Activated T-cell treated with anti-CD3 and anti-CD28 coated beads, Interleukin-2, amount 50 U/mL, for 48 hours (primary cell): Measurements from ENCODE around the gene EHMT1.

Experiments
- DNase-seq, 2 experiments: peaks; one replicate each; pipeline ENCODE4 v3.0.0-alpha.2; 2020

The EHMT1 gene

GRCh38 chr9:137812356-137813023 is 193.7 kb downstream of the EHMT1 start:
- DNase-seq = no peak

DNA sequence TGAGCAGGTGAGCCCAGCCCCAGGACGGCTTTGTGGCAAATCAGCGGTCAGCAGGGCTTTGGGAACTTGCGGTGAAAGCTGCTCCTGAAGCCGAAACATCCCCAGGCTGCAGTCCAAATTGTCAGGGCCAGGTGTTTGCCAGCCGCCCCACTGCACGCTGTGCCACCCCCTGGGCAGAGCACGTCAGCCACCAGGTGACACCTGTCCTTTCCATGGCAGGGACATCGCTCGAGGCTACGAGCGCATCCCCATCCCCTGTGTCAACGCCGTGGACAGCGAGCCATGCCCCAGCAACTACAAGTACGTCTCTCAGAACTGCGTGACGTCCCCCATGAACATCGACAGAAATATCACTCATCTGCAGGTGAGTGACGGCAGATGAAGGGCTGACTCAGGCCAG is 194.4 kb downstream of the EHMT1 start:
- no peak for DNase-seq

DNA sequence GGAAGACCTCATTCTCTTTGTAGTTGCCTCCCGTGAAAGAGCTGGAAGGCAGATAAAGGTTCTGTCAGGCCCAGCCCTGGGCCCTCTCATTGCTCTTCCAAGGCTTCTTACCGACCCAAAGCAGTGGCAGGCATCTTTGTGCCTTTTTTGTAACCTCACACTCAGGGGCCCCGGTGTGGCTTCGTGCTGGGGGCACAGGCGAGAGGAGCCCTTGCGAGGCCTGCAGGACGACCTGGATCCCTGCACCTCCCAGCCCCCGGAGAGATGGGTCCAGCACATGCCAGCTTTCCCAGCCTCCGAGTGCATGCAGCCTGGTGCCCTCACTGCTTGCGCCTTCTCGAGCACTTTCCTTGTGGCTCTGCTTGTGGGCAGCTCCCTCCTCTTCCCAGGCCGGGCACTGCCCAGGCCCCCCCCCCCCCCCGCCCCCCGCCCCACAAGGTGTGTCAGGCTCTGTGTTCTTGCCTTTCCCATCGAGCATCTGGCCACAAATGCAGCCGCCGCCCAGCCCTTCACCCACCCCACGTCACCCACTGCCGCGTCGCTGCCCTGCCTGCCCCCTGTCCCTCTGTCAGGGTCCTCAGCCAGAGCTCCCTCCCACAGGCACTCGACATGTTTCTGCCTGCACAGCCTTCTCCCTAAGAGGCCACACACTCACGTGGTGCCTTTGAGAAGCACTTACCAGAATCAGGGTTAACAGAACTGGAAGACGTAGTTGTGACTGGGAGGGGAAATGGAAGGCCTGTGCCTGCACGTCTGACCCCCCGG is 195.0 kb downstream of the EHMT1 start:
- no peak for DNase-seq

DNA sequence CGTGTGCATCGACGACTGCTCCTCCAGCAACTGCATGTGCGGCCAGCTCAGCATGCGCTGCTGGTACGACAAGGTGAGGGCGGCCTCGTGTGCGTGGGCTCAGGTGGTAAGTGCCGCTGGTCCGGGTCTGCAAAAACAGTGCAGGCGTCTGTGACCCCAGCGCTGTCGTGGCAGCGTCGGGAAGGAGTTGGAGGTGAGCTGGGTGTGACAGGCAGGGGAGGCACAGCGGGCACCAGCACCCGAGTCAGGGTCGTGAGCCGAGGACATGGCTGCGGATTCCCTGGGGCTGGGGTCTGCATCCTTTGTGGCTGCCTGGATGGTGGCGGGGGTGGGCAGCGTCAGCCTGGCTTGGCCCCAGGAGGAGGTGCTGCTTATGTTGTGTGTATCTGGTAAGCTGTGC is 195.6 kb downstream of the EHMT1 start:
- no peak for DNase-seq

DNA sequence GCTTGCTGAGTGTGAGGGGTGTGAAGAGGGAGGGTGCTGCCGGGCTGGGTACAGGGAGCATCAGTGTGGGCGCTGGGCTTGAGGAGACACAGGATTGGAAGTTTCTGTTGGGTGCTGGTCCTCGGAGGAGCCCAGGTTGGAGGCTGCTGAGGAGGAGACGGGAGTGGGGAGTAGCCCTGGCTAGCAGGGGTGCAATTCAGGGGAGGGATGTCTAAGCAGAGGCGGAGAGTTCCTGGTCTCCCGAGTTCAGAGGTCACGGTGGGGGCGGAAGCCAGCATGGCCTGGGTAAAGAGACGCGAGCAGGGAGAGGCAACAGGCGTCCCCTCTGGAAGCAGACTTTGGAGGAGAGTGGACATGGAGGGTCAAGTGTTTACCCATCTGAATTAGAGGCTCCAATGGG is 196.0 kb downstream of the EHMT1 start:
- DNase-seq = no peak

DNA sequence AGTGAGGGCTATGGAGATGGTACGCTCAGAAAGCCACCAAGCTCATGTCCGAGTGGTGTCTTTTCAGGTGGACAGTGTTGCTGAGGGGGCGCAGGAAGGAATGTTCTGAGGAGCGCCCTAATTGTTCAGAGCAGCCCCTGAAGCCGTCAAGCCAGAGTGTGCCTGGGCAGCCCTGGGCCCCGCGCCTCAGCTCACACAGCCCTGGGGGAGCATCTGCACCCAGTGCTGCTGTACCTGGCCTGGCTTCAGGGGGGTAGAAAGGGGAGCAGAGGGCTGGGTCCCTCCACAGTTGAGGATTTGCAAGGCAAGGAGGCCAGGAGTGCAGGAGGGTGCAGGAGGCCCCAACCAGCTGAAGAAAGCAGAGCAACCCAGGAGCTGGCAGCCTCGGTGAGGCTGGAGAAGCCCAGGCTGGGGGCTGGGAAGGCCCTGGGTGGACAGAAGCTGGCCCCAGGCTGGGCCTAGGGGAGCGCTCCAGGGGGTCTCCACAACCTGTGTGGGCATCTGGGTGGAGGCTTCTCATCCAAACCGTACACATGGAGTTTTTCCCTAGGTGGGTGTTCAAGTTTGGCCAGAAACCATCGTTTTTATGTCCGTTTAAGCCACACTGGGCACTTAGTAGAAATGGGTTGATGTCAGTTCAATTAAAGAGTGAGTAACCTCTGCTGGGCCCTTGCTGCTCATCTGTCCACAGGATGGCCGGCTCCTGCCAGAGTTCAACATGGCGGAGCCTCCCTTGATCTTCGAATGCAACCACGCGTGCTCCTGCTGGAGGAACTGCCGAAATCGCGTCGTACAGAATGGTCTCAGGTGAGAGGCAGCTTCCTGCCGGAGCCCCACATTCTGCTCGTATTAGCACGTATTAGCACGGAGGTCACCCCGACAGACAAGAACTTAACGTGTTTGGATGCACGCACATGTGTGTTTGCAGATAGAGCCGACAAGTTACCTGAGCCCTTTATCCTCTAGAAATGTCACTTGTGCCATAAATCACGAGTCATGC is 196.8 kb downstream of the EHMT1 start:
- DNase-seq = no peak

GRCh38 chr9:137816531-137817235 is 197.9 kb downstream of the EHMT1 start:
- DNase-seq = no peak

DNA sequence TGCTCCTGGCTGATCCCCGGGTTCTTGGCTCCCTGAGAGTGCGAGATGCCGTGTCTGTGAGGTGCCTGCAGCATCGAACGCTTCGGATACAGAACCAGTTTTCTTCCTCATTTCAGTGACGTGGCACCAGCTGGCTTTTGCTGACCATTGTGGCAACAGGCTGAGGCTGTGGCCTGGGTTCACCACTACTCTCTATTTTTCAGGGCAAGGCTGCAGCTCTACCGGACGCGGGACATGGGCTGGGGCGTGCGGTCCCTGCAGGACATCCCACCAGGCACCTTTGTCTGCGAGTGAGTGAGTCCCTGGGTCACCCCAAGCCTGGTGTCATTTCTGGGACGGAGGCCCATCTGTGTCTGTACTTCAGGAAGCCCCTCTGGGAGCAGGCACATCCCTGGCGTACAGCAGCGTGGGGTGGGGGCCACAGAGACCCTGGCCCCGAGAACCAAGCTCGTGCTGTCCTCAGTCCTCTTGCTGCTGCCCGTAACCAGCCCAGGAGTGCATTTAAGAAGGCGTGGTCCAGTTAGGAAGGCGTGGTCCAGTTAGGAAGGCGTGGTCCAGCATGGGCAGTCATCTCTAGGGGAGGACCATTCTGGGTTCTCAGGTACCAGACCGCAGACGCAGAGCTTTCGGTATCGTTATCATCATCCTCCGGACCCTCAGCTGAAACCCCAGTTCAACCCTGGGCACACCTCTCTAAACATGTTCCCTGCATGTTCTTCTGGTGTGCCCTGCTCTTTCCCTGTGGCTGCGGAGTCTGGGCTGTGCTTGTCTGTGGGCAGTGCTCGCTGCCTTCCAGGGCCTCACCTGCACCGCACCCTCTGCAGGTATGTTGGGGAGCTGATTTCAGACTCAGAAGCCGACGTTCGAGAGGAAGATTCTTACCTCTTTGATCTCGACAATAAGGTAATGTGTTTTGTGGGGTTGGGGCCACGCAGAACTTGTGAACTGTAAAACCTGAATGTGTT is 198.7 kb downstream of the EHMT1 start:
- DNase-seq = no peak

DNA sequence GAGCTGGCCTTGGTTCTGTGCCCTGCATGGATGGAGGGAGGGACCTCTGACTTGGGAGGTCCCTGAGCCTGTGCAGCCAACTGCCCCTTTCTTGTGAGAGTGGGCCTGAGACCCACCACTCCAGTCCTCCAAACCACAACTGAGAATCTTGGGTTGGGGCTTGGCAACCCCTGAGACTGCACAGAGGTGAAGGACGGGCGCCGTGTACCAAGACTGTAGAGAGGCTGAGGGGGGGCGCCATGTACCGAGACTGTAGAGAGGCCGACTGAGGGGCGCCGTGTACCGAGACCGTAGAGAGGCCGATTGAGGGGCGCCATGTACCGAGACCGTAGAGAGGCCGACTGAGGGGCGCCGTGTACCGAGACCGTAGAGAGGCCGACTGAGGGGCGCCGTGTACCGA is 199.5 kb downstream of the EHMT1 start:
- DNase-seq = no peak

GRCh38 chr9:137820161-137820855 is 201.5 kb downstream of the EHMT1 start:
- DNase-seq = peak in 1 of 2 experiments; percentile 27

GRCh38 chr9:137823986-137824771 is 205.4 kb downstream of the EHMT1 start:
- no peak for DNase-seq

DNA sequence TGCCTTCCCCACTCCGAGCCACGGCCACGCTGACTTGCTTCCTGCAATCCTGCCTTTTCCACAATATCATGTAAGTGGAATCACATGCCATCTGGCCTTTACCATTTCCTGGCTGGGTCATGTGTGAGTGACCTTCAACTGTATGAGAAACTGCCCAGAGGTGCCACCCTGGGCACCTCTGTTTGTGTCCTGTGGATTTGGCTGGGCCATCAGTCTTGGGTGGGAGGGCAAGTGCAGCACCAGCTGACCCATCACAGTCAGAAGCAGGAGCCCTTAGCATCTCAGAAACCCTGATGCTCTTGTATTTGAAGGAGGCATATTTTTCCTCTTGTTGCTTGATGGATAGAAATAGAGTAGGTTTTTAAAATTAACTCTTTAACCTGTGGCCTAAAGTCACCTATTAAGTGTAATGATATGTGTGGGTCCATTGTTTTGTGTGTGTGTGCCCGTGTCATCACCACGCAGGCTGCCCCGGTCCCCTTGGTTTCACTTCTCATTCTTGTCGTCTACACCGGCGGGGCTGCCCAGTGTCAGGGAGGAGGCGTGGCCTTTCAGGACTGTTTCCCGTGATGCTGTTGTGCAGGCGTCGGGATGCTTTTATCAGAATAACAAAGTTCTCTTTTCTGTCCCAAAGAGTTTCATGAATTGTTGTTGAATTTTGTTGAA is 206.7 kb downstream of the EHMT1 start:
- DNase-seq = no peak

GRCh38 chr9:137827908-137828526 is 209.2 kb downstream of the EHMT1 start:
- DNase-seq = no peak

GRCh38 chr9:137828527-137829259 is 209.9 kb downstream of the EHMT1 start:
- DNase-seq = no peak

DNA sequence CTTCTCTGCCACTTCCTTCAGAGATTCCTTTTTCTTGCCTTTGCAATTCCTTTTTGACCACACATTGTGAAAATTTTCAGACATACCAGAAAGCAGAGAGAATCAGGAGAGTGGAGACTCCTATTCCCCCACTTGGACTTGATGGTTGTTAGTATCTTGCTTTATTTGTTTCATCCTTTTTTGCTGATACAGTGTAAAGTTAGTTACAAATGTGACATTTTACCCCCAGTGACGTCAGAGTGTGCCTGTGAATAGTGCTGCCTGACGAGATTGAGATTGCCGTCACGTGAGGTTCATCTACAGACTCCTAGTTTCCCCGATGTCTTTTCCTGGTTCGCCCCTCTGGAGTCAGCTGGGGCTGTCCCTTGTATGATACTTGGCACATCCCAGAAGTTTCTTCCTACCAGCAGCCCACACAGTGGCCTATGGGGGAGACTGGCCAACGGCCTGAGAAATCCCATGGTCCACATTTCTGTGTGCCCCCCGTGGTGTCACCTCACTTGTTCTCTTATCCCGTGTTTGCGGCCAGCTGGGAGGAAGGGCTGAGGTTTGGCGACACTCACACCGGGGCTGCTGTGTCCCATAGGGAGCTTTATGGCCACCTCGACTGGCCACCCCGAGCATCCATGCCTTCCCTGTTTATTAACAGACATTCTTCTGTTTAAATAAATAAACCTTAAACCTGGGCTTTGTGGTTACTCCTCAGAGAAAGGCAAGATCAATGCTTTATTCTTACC is 210.6 kb downstream of the EHMT1 start:
- no peak for DNase-seq

DNA sequence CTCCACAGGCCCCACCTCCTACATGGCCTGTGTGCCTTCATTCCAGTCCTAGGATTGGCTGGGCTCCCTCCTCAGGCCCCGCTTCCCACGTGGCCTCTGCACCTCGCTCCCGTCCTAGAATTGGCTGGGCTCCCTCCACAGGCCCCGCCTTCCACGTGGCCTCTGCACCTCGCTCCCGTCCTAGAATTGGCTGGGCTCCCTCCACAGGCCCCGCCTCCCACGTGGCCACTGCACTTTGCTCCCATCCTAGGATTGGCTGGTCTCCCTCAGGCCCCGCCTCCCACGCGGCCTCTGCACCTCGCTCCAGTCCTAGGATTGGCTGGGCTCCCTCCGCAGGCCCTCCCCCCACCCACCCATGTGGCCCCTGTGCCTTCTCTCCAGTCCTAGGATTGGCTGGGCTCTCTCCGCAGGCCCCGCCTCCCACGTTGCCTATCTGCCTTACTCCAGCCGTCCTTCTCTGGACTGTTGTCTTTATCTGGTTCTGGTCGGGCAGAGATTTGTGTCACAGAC is 213.4 kb downstream of the EHMT1 start:
- DNase-seq = no peak
